Tibial nerve (tissue), 4 donors: Measurements from ENCODE around the gene BMP7. TPM values are rescaled to one million over a fixed set of nuclear protein-coding genes. Genes with fewer than 3 reads are reported as not detected.

Experiments used
- DNase-seq, 2 donors: peaks; one replicate each; pipeline ENCODE4 v3.0.0-alpha.2; 2019; ENCODE audit warnings: low spot score in 2 of 2
- H3K27ac ChIP-seq, 4 donors: fragments of 200-600 bp; sonication (generic) in 3 of 4; one replicate each; pipeline ENCODE4 v1.5.1; 2017 to 2019; ENCODE audit warnings: mild to moderate bottlenecking in 1 of 4
- H3K27me3 ChIP-seq, 2 donors: fragments of 200-600 bp; sonication (generic) in 1 of 2; one replicate each; pipeline versions ENCODE4 v1.5.1 to v1.6.0; 2017 to 2019
- H3K36me3 ChIP-seq, 3 donors: fragments of 200-600 bp; sonication (generic); one replicate each; pipeline ENCODE4 v1.5.1; 2018 to 2019
- H3K4me1 ChIP-seq, 4 donors: fragments of 200-600 bp; sonication (generic) in 3 of 4; one replicate each; pipeline ENCODE4 v1.5.1; 2017 to 2019
- H3K4me3 ChIP-seq, 4 donors: fragments of 200-600 bp; sonication (generic) in 3 of 4; one replicate each; pipeline ENCODE4 v1.5.1; 2017 to 2019; ENCODE audit warnings: mild to moderate bottlenecking in 1 of 4, moderate library complexity in 1 of 4
- H3K9me3 ChIP-seq, 4 donors: fragments of 200-600 bp; sonication (generic) in 3 of 4; one replicate each; pipeline ENCODE4 v1.5.1; 2017 to 2019
- EP300 ChIP-seq, 2 donors: sonication (generic); formaldehyde crosslinking; IDR thresholded peaks; one replicate each; pipeline ENCODE4 v1.6.1; 2017; ENCODE audit warnings: antibody characterized with exemption in 2 of 2, mild to moderate bottlenecking in 1 of 2
- POLR2A ChIP-seq, 2 donors: fragments of 450-650 bp; IDR thresholded peaks; one replicate each; pipeline ENCODE4 v1.6.1; 2017; ENCODE audit warnings: antibody characterized with exemption in 2 of 2, mild to moderate bottlenecking in 2 of 2, moderate library complexity in 2 of 2
- WGBS, 2 donors: methylation state at CpG; one replicate each; pipeline ENCODE4 v1.1.5; 2018; 5-methylcytosine and 5-hydroxymethylcytosine counted together
- total RNA-seq, 4 donors: library from RNA; depleted of rRNA; stranded (reverse); fragments of >200 nt; gene quantifications; one replicate each; pipeline ENCODE4 v1.1.0, GENCODE V29; 2016
- TF ChIP-seq, protein P1 (sequence below), 5 experiments: fragments of 200-600 bp in 3 of 5; fragments of 450-650 bp in 2 of 5; sonication (generic) in 3 of 5; IDR thresholded peaks; one replicate each; pipeline ENCODE4 v1.5.1; 2016 to 2019; ENCODE audit warnings: antibody characterized with exemption in 5 of 5, mild to moderate bottlenecking in 3 of 5, moderate library complexity in 2 of 5

Gene BMP7
- total RNA-seq, 4 donors from 2014 or later, result 11.7 to 14.2 (median 13.4) TPM

GRCh38 chr20:57237585-57237953 is 28.9 kb downstream of the BMP7 start:
- WGBS, 2 donors, result 54 to 57% methylated on average over 3 of the region's 3 CpGs
- TF ChIP-seq POLR2A (IDR thresholded peaks at IDR 0.05), result no peak
- TF ChIP-seq, protein P1, sequence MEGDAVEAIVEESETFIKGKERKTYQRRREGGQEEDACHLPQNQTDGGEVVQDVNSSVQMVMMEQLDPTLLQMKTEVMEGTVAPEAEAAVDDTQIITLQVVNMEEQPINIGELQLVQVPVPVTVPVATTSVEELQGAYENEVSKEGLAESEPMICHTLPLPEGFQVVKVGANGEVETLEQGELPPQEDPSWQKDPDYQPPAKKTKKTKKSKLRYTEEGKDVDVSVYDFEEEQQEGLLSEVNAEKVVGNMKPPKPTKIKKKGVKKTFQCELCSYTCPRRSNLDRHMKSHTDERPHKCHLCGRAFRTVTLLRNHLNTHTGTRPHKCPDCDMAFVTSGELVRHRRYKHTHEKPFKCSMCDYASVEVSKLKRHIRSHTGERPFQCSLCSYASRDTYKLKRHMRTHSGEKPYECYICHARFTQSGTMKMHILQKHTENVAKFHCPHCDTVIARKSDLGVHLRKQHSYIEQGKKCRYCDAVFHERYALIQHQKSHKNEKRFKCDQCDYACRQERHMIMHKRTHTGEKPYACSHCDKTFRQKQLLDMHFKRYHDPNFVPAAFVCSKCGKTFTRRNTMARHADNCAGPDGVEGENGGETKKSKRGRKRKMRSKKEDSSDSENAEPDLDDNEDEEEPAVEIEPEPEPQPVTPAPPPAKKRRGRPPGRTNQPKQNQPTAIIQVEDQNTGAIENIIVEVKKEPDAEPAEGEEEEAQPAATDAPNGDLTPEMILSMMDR (IDR thresholded peaks at IDR 0.05), result no peak
- DNase-seq, result no peak
- Histone ChIP-seq H3K4me1 (peaks cover 0 to 8% (median 4%) of the 10 kb centered on the region in 4 donors), H3K27me3 (no peaks in the 10 kb centered on the region), H3K36me3 (no peaks in the 10 kb centered on the region), H3K27ac (peak overlapping the region in 1 of 4 donors; percentile 7), H3K9me3 (no peaks in the 10 kb centered on the region), H3K4me3 (no peak overlapping the region)

DNA sequence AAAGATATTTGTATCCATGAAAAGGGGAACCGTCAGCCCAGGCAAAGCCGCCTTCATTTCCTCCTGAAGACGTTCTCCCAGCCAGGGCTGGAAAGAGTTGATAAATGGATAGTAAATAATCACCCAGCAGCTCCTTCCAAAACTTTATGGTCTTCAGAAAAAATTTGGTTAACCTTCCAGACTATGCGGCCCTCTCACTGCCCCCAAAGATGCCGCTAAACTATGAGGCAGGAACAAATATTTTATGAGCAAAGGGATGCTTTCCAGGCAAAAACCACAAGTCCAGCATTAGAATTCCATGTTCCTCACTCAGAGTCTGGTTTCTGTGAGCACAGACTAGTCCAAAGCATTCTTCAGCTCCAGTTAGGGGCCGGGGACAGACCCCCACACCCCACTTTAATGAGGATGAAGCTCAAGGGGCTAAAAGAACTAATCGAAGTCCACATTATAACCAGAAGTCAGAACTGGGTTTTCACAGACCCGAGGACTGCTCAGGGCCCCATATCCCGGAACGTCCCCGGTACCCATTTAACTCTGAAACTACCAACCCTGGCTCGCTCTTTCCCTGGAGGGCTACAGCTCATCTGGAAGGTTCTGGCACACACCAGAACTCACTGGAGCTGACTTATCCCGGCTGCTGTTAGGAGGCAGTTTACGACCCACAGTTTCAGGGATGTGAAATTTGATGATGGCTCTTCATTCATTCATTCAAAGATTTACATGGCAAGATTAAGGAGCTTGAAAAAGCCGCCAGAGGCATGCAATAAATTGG is 29.4 kb downstream of the BMP7 start:
- Histone ChIP-seq H3K27me3 (no peaks in the 10 kb centered on the region), H3K4me3 (no peak overlapping the region), H3K9me3 (no peaks in the 10 kb centered on the region), H3K36me3 (no peaks in the 10 kb centered on the region), H3K27ac (peak overlapping the region in 1 of 4 donors; percentile 7), H3K4me1 (peaks cover 0 to 8% (median 4%) of the 10 kb centered on the region in 4 donors)
- WGBS, 2 donors, result 57 to 64% methylated on average over 15 of the region's 15 CpGs
- DNase-seq, result no peak
- TF ChIP-seq EP300 (IDR thresholded peaks at IDR 0.05), result no peak
- TF ChIP-seq, protein P1 (IDR thresholded peaks at IDR 0.05), result no peak
- TF ChIP-seq POLR2A (IDR thresholded peaks at IDR 0.05), result no peak

GRCh38 chr20:57234556-57235251 is 31.7 kb downstream of the BMP7 start:
- no peaks in the 10 kb centered on the region for H3K9me3 ChIP-seq
- H3K36me3 ChIP-seq, result no peaks in the 10 kb centered on the region
- H3K4me3 ChIP-seq, result no peak overlapping the region
- TF ChIP-seq, protein P1 (IDR thresholded peaks at IDR 0.05), result no peak
- TF ChIP-seq EP300 (IDR thresholded peaks at IDR 0.05), result no peak
- H3K27ac ChIP-seq, result no peak overlapping the region
- H3K4me1 ChIP-seq, result no peaks in the 10 kb centered on the region
- H3K27me3 ChIP-seq, result no peaks in the 10 kb centered on the region
- 62 to 67% methylated on average over 11 of the region's 11 CpGs for WGBS, 2 donors
- no peak for DNase-seq

DNA sequence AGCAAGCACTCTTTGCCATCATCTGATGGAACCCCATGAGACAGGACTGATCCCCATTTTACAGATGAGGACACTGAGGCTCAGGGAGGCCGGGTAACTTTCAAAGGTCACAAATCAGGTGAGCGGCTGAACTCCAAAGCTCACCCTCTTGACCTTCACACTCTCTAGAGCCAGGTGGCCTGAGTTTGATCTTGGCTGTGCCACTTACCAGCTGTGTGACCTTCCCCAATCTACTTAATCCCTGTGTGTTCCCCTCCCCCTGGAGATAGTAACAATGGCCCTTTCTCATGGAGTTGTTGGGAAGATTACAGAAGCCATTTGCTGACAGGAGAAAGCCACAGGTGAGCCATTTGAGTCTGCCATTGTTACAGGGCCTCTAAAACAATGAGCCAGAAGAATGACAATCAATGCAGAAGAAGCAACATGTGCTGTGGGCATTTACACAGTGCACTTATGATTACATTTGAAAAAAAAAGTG is 34.5 kb downstream of the BMP7 start:
- TF ChIP-seq, protein P1 (IDR thresholded peaks at IDR 0.05), result no peak
- Histone ChIP-seq H3K27ac (no peak overlapping the region), H3K4me3 (no peak overlapping the region), H3K4me1 (no peaks in the 10 kb centered on the region), H3K9me3 (no peaks in the 10 kb centered on the region), H3K36me3 (no peaks in the 10 kb centered on the region), H3K27me3 (no peaks in the 10 kb centered on the region)
- DNase-seq, result no peak
- WGBS, 2 donors, result 66 to 84% methylated on average over 2 of the region's 2 CpGs

GRCh38 chr20:57231161-57231560 is 35.3 kb downstream of the BMP7 start:
- 68 to 69% methylated on average over 8 of the region's 8 CpGs for WGBS, 2 donors
- H3K27me3 ChIP-seq, result no peaks in the 10 kb centered on the region

More at GRCh38 chr20:57231161-57231560, 35.3 kb downstream of the BMP7 start:
- TF ChIP-seq POLR2A (IDR thresholded peaks at IDR 0.05), result no peak
- TF ChIP-seq EP300 (IDR thresholded peaks at IDR 0.05), result no peak
- TF ChIP-seq, protein P1 (IDR thresholded peaks at IDR 0.05), result no peak
- Histone ChIP-seq H3K36me3 (no peaks in the 10 kb centered on the region), H3K27ac (no peak overlapping the region), H3K9me3 (no peaks in the 10 kb centered on the region), H3K4me3 (no peak overlapping the region), H3K4me1 (no peaks in the 10 kb centered on the region)
- no peak for DNase-seq
